Measurements from ENCODE around the gene CLASP2. TPM values are rescaled to one million over a fixed set of nuclear protein-coding genes. Genes with fewer than 3 reads are reported as not detected.

CLASP2 gene
- total RNA-seq, 1 donor from 2014 or later = 42.6 TPM

GRCh38 chr3:33537133-33537532 lies 180.9 kb downstream of the CLASP2 start:
- no peaks in the 10 kb centered on the region for H3K4me1 Mint-ChIP-seq (ENCODE audit: unreplicated experiment)
- H3K36me3 Mint-ChIP-seq (ENCODE audit: unreplicated experiment) = peaks cover 23% of the 10 kb centered on the region
- H3K27ac Mint-ChIP-seq (ENCODE audit: unreplicated experiment) = no peak overlapping the region
- TF ChIP-seq, protein P1, sequence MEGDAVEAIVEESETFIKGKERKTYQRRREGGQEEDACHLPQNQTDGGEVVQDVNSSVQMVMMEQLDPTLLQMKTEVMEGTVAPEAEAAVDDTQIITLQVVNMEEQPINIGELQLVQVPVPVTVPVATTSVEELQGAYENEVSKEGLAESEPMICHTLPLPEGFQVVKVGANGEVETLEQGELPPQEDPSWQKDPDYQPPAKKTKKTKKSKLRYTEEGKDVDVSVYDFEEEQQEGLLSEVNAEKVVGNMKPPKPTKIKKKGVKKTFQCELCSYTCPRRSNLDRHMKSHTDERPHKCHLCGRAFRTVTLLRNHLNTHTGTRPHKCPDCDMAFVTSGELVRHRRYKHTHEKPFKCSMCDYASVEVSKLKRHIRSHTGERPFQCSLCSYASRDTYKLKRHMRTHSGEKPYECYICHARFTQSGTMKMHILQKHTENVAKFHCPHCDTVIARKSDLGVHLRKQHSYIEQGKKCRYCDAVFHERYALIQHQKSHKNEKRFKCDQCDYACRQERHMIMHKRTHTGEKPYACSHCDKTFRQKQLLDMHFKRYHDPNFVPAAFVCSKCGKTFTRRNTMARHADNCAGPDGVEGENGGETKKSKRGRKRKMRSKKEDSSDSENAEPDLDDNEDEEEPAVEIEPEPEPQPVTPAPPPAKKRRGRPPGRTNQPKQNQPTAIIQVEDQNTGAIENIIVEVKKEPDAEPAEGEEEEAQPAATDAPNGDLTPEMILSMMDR (IDR thresholded peaks at IDR 0.05) = no peak
- no peak overlapping the region for H3K4me3 Mint-ChIP-seq (ENCODE audit: unreplicated experiment)
- H3K9me3 Mint-ChIP-seq (ENCODE audit: unreplicated experiment) = peaks cover 1% of the 10 kb centered on the region
- no peaks in the 10 kb centered on the region for H3K27me3 Mint-ChIP-seq (ENCODE audit: unreplicated experiment)
- DNase-seq (ENCODE audit: extremely low spot score, unreplicated experiment) = no peak

- H3K27ac Mint-ChIP-seq (ENCODE audit: unreplicated experiment) = no peak overlapping the region
- H3K4me3 Mint-ChIP-seq (ENCODE audit: unreplicated experiment) = no peak overlapping the region
- TF ChIP-seq, protein P1 (IDR thresholded peaks at IDR 0.05) = no peak
- H3K9me3 Mint-ChIP-seq (ENCODE audit: unreplicated experiment) = peaks cover 48% of the 10 kb centered on the region
- no peaks in the 10 kb centered on the region for H3K4me1 Mint-ChIP-seq (ENCODE audit: unreplicated experiment)
- H3K36me3 Mint-ChIP-seq (ENCODE audit: unreplicated experiment) = peaks cover 67% of the 10 kb centered on the region
- no peak for DNase-seq (ENCODE audit: extremely low spot score, unreplicated experiment)
- no peaks in the 10 kb centered on the region for H3K27me3 Mint-ChIP-seq (ENCODE audit: unreplicated experiment)
Measured at GRCh38 chr3:33526787-33527186, 191.3 kb downstream of the CLASP2 start.

DNA sequence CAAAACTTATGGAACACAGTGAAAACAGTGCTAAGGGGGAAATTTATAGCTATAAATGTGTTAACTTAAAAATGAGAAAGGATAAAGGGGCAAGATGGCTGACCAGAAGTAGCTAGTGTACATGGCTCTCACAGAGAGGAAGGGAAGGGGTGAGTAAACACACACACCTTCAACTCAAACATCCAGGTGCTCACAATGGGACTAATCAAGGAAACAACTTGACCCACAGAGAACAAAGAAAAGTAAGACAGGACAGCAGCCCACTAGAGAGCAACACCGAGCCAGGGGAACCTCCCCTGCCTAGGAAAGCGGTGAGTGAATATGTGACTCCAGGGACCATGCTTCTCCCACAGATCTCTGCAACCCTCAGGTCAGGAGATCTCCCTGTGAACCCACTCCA lies 192.8 kb downstream of the CLASP2 start:
- no peak for DNase-seq (ENCODE audit: extremely low spot score, unreplicated experiment)
- Mint-ChIP-seq H3K27me3 (ENCODE audit: unreplicated experiment) (no peaks in the 10 kb centered on the region), H3K9me3 (ENCODE audit: unreplicated experiment) (peaks cover 48% of the 10 kb centered on the region), H3K36me3 (ENCODE audit: unreplicated experiment) (peaks cover 58% of the 10 kb centered on the region), H3K27ac (ENCODE audit: unreplicated experiment) (no peak overlapping the region), H3K4me1 (ENCODE audit: unreplicated experiment) (no peaks in the 10 kb centered on the region), H3K4me3 (ENCODE audit: unreplicated experiment) (no peak overlapping the region)
- TF ChIP-seq, protein P1 (IDR thresholded peaks at IDR 0.05) = no peak

DNA sequence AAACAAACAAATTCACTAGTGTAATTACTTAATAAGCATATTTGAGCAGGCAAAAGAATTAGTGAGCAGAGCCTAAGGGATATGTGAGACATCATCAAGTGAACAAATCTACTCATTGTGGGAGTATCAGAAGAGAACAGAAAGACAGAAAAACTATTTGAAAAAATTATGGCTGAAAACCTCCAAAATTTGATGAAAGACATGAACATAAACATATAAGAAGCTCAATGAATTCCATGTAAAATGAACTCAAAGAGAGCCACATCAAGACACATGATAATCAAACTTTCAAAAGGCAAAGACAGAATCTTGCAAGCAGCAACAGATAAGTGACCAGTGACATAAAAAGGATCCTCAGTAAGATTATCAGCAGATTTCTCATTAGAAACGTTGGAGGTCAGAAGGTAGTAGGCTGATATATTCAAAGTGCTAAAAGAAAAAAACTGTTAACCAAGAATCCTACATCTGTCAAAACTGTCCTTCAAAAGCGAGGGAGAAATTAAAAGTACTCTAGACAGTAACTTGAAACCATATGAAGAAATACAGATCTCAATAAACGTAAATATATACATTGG lies 194.9 kb downstream of the CLASP2 start:
- no peak for DNase-seq (ENCODE audit: extremely low spot score, unreplicated experiment)
- TF ChIP-seq, protein P1 (IDR thresholded peaks at IDR 0.05) = no peak
- Mint-ChIP-seq H3K4me3 (ENCODE audit: unreplicated experiment) (no peak overlapping the region), H3K4me1 (ENCODE audit: unreplicated experiment) (no peaks in the 10 kb centered on the region), H3K9me3 (ENCODE audit: unreplicated experiment) (peaks cover 40% of the 10 kb centered on the region), H3K27ac (ENCODE audit: unreplicated experiment) (no peak overlapping the region), H3K27me3 (ENCODE audit: unreplicated experiment) (no peaks in the 10 kb centered on the region), H3K36me3 (ENCODE audit: unreplicated experiment) (peaks cover 48% of the 10 kb centered on the region)

DNA sequence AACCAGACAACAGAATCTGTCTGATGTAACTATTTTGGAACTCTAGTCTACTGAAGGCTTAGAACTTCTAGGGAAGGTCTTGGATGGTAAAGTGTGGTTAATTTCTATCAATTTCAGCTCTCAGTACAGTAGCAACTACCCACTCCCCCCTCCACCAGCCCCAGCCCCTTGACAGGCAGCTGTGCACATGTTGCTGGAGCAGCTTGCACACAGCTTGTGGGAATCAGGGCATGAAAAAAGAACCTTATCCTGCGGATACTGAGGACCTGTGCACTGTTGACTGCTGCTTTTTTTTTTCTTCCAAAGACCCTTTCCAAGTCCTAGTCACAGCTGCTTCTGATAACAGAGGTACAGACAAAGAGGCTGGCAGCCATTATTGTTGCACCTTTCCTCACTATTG lies 196.3 kb downstream of the CLASP2 start:
- H3K4me3 Mint-ChIP-seq (ENCODE audit: unreplicated experiment) = no peak overlapping the region
- no peak for DNase-seq (ENCODE audit: extremely low spot score, unreplicated experiment)
- TF ChIP-seq, protein P1 (IDR thresholded peaks at IDR 0.05) = no peak
- H3K36me3 Mint-ChIP-seq (ENCODE audit: unreplicated experiment) = peaks cover 39% of the 10 kb centered on the region
- H3K9me3 Mint-ChIP-seq (ENCODE audit: unreplicated experiment) = peaks cover 33% of the 10 kb centered on the region
- no peaks in the 10 kb centered on the region for H3K27me3 Mint-ChIP-seq (ENCODE audit: unreplicated experiment)
- H3K27ac Mint-ChIP-seq (ENCODE audit: unreplicated experiment) = no peak overlapping the region
- H3K4me1 Mint-ChIP-seq (ENCODE audit: unreplicated experiment) = no peaks in the 10 kb centered on the region

Data from osteocyte (in vitro differentiated cells).